Activated naive CD8-positive, alpha-beta T cell (primary cell): Measurements from ENCODE around the gene STIM1.

ENCODE experiments used
- H3K27ac Mint-ChIP-seq: one replicate; pipeline ENCODE4 v1.8.0; 2021; ENCODE audit warnings: mixed read lengths
- H3K27me3 Mint-ChIP-seq: one replicate; pipeline ENCODE4 v1.8.0; 2021; ENCODE audit warnings: mixed read lengths
- H3K36me3 Mint-ChIP-seq: one replicate; pipeline ENCODE4 v1.8.0; 2021; ENCODE audit warnings: mixed read lengths
- H3K4me1 Mint-ChIP-seq: one replicate; pipeline ENCODE4 v1.8.0; 2021; ENCODE audit warnings: low read depth, mixed read lengths
- H3K4me3 Mint-ChIP-seq: one replicate; pipeline ENCODE4 v1.8.0; 2021; ENCODE audit warnings: mild to moderate bottlenecking, mixed read lengths
- H3K9me3 Mint-ChIP-seq: one replicate; pipeline ENCODE4 v1.8.0; 2021; ENCODE audit warnings: low read depth, mixed read lengths

STIM1 gene

GRCh38 chr11:3962406-3962840, 107.0 kb downstream of the STIM1 start:
- no peaks in the 10 kb centered on the region for H3K27me3 Mint-ChIP-seq
- H3K4me3 Mint-ChIP-seq = no peak overlapping the region
- H3K4me1 Mint-ChIP-seq = peaks cover 84% of the 10 kb centered on the region
- H3K27ac Mint-ChIP-seq = peak overlapping the region; percentile 43
- H3K9me3 Mint-ChIP-seq = no peaks in the 10 kb centered on the region
- peaks cover 8% of the 10 kb centered on the region for H3K36me3 Mint-ChIP-seq

- Mint-ChIP-seq H3K27me3 (no peaks in the 10 kb centered on the region), H3K36me3 (peaks cover 17% of the 10 kb centered on the region), H3K4me3 (no peak overlapping the region), H3K27ac (no peak overlapping the region), H3K4me1 (peaks cover 85% of the 10 kb centered on the region), H3K9me3 (no peaks in the 10 kb centered on the region)
These were observed 108.6 kb downstream of the STIM1 start for GRCh38 chr11:3964056-3964455.

GRCh38 chr11:3964935-3965604, 109.6 kb downstream of the STIM1 start:
- H3K4me3 Mint-ChIP-seq = no peak overlapping the region
- H3K27me3 Mint-ChIP-seq = no peaks in the 10 kb centered on the region
- H3K27ac Mint-ChIP-seq = peak overlapping the region; percentile 1
- H3K4me1 Mint-ChIP-seq = peaks cover 85% of the 10 kb centered on the region
- no peaks in the 10 kb centered on the region for H3K9me3 Mint-ChIP-seq
- H3K36me3 Mint-ChIP-seq = peaks cover 20% of the 10 kb centered on the region

GRCh38 chr11:3967695-3968094, 112.2 kb downstream of the STIM1 start:
- Mint-ChIP-seq H3K27ac (peak overlapping the region; percentile 81), H3K27me3 (no peaks in the 10 kb centered on the region), H3K9me3 (no peaks in the 10 kb centered on the region), H3K4me1 (peaks cover 89% of the 10 kb centered on the region), H3K36me3 (peaks cover 23% of the 10 kb centered on the region), H3K4me3 (peak overlapping the region; percentile 22)

- Mint-ChIP-seq H3K36me3 (peaks cover 29% of the 10 kb centered on the region), H3K4me3 (peak overlapping the region; percentile 72), H3K27ac (peak overlapping the region; percentile 94), H3K27me3 (no peaks in the 10 kb centered on the region), H3K9me3 (no peaks in the 10 kb centered on the region), H3K4me1 (peaks cover 83% of the 10 kb centered on the region)
These were observed 113.7 kb downstream of the STIM1 start for GRCh38 chr11:3969200-3969599.

- Mint-ChIP-seq H3K27ac (peak overlapping the region; percentile 94), H3K36me3 (peaks cover 29% of the 10 kb centered on the region), H3K4me1 (peaks cover 80% of the 10 kb centered on the region), H3K4me3 (peak overlapping the region; percentile 72), H3K9me3 (no peaks in the 10 kb centered on the region), H3K27me3 (no peaks in the 10 kb centered on the region)
These were observed 114.1 kb downstream of the STIM1 start for GRCh38 chr11:3969613-3970012.

GRCh38 chr11:3970108-3970507, 114.6 kb downstream of the STIM1 start:
- Mint-ChIP-seq H3K4me1 (peaks cover 80% of the 10 kb centered on the region), H3K9me3 (no peaks in the 10 kb centered on the region), H3K36me3 (peaks cover 29% of the 10 kb centered on the region), H3K27me3 (no peaks in the 10 kb centered on the region), H3K4me3 (peak overlapping the region; percentile 72), H3K27ac (peak overlapping the region; percentile 94)

GRCh38 chr11:3971756-3972404, 116.4 kb downstream of the STIM1 start:
- Mint-ChIP-seq H3K9me3 (no peaks in the 10 kb centered on the region), H3K4me1 (peaks cover 73% of the 10 kb centered on the region)

GRCh38 chr11:3972431-3972830, 117.0 kb downstream of the STIM1 start:
- peaks cover 26% of the 10 kb centered on the region for H3K36me3 Mint-ChIP-seq
- no peaks in the 10 kb centered on the region for H3K9me3 Mint-ChIP-seq
- peak overlapping the region; percentile 14 for H3K27ac Mint-ChIP-seq
- H3K4me3 Mint-ChIP-seq = no peak overlapping the region
- H3K27me3 Mint-ChIP-seq = no peaks in the 10 kb centered on the region
- H3K4me1 Mint-ChIP-seq = peaks cover 73% of the 10 kb centered on the region

More at GRCh38 chr11:3971756-3972404, 116.4 kb downstream of the STIM1 start:
- no peaks in the 10 kb centered on the region for H3K27me3 Mint-ChIP-seq
- H3K36me3 Mint-ChIP-seq = peaks cover 26% of the 10 kb centered on the region
- peak overlapping the region; percentile 14 for H3K27ac Mint-ChIP-seq
- H3K4me3 Mint-ChIP-seq = no peak overlapping the region

GRCh38 chr11:3977078-3977477, 121.6 kb downstream of the STIM1 start:
- Mint-ChIP-seq H3K9me3 (no peaks in the 10 kb centered on the region), H3K27ac (no peak overlapping the region), H3K36me3 (peaks cover 10% of the 10 kb centered on the region), H3K4me3 (no peak overlapping the region), H3K27me3 (no peaks in the 10 kb centered on the region), H3K4me1 (peaks cover 66% of the 10 kb centered on the region)

GRCh38 chr11:3981084-3981633, 125.7 kb downstream of the STIM1 start:
- Mint-ChIP-seq H3K36me3 (peaks cover 3% of the 10 kb centered on the region), H3K27ac (no peak overlapping the region), H3K27me3 (no peaks in the 10 kb centered on the region), H3K4me1 (peaks cover 78% of the 10 kb centered on the region), H3K9me3 (no peaks in the 10 kb centered on the region), H3K4me3 (no peak overlapping the region)

GRCh38 chr11:3982431-3982830, 127.0 kb downstream of the STIM1 start:
- Mint-ChIP-seq H3K4me3 (no peak overlapping the region), H3K4me1 (peaks cover 84% of the 10 kb centered on the region), H3K27me3 (no peaks in the 10 kb centered on the region), H3K36me3 (peaks cover 3% of the 10 kb centered on the region), H3K27ac (peak overlapping the region; percentile 55), H3K9me3 (no peaks in the 10 kb centered on the region)

- H3K4me1 Mint-ChIP-seq = peaks cover 85% of the 10 kb centered on the region
- H3K27me3 Mint-ChIP-seq = no peaks in the 10 kb centered on the region
- no peaks in the 10 kb centered on the region for H3K9me3 Mint-ChIP-seq
- H3K27ac Mint-ChIP-seq = peak overlapping the region; percentile 43
- H3K36me3 Mint-ChIP-seq = peaks cover 3% of the 10 kb centered on the region
- no peak overlapping the region for H3K4me3 Mint-ChIP-seq
These were observed 127.6 kb downstream of the STIM1 start for GRCh38 chr11:3983101-3983500.

- Mint-ChIP-seq H3K27me3 (no peaks in the 10 kb centered on the region), H3K36me3 (peaks cover under 1% of the 10 kb centered on the region), H3K4me1 (peaks cover 88% of the 10 kb centered on the region), H3K9me3 (no peaks in the 10 kb centered on the region), H3K27ac (peak overlapping the region; percentile 97), H3K4me3 (peak overlapping the region; percentile 43)
These were observed 129.4 kb downstream of the STIM1 start for GRCh38 chr11:3984896-3985295.

- no peaks in the 10 kb centered on the region for H3K9me3 Mint-ChIP-seq
- peaks cover 90% of the 10 kb centered on the region for H3K4me1 Mint-ChIP-seq
These were observed 130.2 kb downstream of the STIM1 start for GRCh38 chr11:3985631-3986030.

More at GRCh38 chr11:3985631-3986030, 130.2 kb downstream of the STIM1 start:
- H3K4me3 Mint-ChIP-seq = no peak overlapping the region
- H3K36me3 Mint-ChIP-seq = no peaks in the 10 kb centered on the region
- H3K27me3 Mint-ChIP-seq = no peaks in the 10 kb centered on the region
- peak overlapping the region; percentile 97 for H3K27ac Mint-ChIP-seq
